AG09319 (cell line): ENCODE measurements around the gene C17orf50.

Experiments used
- DNase-seq: peaks from one replicate; pipeline ENCODE4 v3.0.0-alpha.2; 2010; ENCODE audit warnings: low read depth; ENCODE audit errors: extremely low read depth
- TF ChIP-seq, protein P1 (sequence below): IDR thresholded peaks from 2 replicates; pipeline ENCODE4 v1.5.1; 2011; ENCODE audit warnings: low read depth, mild to moderate bottlenecking, inconsistent platforms, low read length, moderate library complexity

The C17orf50 gene

DNA sequence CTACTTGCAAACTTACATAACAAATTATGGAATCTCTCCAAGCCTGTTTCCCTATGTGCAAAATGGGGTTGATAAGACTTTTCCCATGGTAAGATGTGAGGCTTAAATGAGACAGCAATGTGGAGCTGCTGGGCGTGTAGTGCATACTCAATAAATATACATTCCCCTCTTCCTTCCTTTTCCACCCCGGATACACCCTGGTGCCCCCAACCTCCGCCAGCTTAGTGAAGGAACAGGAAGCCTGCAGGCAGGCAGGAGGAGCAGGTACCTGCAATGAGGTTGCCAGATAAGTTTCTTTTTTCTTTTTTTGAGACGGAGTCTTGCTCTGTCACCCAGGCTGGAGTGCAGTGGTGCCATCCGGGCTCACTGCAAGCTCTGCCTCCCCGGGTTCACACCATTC lies 14.9 kb downstream of the C17orf50 start:
- DNase-seq = no peak
- TF ChIP-seq, protein P1, sequence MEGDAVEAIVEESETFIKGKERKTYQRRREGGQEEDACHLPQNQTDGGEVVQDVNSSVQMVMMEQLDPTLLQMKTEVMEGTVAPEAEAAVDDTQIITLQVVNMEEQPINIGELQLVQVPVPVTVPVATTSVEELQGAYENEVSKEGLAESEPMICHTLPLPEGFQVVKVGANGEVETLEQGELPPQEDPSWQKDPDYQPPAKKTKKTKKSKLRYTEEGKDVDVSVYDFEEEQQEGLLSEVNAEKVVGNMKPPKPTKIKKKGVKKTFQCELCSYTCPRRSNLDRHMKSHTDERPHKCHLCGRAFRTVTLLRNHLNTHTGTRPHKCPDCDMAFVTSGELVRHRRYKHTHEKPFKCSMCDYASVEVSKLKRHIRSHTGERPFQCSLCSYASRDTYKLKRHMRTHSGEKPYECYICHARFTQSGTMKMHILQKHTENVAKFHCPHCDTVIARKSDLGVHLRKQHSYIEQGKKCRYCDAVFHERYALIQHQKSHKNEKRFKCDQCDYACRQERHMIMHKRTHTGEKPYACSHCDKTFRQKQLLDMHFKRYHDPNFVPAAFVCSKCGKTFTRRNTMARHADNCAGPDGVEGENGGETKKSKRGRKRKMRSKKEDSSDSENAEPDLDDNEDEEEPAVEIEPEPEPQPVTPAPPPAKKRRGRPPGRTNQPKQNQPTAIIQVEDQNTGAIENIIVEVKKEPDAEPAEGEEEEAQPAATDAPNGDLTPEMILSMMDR = no peak

DNA sequence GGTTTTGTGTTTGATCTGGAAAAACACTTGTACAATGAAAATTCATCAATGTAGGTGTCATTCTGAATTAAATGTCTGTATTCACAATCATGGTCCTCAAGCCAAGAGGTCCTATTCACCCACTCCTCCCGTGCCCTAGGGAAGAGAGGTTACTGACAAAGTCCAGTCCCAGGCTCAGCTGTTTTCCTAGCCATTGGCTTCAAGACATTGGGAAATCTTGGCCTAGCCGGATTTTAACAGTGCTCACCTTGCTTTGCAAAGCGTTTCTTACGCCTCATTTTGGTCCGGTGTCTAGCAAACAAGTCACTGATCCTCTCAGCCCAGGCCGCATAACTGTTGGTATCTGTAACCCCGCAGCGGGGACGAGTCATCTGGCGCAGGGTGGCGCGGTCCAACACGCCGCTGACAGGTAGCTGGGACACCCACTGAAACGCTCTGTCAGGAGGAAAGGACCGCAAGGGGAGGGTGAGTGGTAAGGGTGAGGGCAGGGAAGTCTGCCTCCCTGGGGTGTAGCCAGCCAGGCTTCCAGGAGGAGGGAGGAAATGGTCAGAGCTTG lies 18.0 kb downstream of the C17orf50 start:
- TF ChIP-seq, protein P1 = no peak
- no peak for DNase-seq

DNA sequence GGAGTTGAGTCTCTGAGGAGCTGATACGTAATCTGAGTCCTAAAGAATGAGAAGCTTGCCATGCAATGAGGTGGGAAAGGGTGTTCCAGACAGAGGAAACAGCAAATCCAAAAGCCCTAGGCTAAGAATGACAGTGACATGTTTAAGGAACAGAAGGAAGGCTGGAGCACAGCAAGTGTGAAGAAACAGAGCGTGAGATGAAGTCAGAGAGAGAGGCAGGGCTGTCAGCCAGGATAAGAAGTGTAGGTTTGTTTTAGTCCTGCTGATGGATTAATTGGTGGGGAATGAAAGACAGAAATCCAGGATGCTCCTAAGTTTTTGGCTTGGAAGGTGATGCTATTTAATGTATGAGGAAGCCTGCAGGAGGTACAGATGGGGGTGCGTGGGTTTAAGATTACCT lies 20.3 kb downstream of the C17orf50 start:
- no peak for DNase-seq

DNA sequence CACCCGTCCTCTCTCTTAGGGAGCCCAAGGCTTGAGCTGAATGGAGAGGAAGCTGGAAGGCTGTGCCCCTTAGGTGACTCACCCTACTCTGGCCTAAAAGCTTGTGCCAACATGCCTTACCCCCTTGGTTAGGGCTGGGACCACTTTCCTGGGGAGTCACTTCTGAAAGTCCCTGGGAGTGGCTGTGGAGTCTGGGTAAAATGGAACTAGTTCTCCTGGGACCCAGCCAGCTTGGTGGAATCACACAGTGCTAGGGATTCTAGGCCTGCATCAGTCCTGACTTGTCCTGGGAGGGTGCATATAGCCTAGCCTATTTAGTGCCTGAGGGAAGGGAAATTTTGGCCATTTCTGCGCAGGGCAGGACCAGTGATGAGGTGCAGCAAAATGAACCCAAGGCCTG lies 24.2 kb downstream of the C17orf50 start:
- TF ChIP-seq, protein P1 = no peak
- DNase-seq = no peak

More for the DNA sequence above, 20.3 kb downstream of the C17orf50 start:
- TF ChIP-seq, protein P1 = no peak

DNA sequence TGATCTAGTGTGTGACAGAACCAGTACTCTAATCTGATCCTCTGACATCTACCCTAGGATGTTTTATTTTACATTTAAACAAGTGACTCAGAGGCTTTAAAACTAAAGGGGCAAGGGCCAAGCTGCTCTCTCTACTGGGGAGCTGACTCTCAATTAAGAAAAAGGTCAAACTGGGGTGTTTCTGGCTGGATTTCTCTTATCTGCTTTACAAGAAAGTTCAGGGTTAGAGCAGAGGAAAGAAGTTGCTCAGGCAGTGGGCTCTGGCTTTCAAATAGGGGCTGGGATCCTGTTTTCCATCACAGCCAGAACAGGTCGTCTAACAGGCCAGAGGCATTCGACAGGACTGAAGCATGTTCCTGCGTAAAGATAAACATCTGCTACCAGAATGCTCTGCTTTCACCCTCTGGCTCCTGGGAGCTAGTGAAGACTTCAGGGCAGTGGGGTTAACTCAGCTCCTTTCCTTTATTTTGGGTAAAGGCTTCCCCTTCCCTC lies 26.3 kb downstream of the C17orf50 start:
- DNase-seq = no peak
- TF ChIP-seq, protein P1 = no peak

DNA sequence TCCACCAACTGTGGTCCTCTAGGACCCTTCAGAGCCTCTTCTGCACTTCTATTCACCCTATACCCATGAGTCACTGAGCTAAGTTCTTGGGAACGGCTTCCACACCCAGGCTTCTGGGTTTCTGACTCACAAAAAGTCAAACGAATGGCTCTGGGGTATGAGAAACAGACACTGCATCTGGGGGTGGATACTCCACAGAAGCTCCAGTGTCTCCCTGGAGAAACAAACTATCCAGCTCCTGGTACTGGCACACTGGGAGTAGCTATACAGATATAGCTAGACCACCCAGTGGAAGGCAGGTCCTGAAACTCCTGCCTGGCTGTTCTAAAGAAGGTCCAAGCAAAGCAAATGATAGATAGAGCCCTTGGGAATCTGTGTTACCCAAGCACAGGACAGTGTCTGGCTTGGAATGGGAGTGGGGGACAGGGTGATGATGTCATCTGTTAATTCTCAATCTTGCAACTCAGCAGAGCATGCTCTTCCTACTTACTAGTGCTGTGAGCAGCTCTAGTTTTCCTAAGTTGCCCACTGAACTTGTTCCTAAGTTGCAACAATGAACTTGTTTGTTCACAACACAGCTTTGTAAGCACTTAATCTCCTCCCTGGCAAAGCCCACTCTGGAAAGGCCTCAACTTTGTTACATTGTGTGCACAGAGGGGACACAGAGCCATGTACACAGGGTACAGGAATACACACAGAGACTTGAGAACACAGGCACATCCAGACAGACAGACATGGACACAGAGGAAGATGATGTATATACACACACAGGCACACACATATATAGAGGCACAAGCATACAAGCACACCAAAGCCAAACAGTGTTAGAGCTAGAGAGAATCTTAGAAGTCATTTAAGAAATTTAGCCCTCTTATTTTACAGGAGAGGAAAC lies 28.0 kb downstream of the C17orf50 start:
- TF ChIP-seq, protein P1 = no peak
- DNase-seq = no peak

DNA sequence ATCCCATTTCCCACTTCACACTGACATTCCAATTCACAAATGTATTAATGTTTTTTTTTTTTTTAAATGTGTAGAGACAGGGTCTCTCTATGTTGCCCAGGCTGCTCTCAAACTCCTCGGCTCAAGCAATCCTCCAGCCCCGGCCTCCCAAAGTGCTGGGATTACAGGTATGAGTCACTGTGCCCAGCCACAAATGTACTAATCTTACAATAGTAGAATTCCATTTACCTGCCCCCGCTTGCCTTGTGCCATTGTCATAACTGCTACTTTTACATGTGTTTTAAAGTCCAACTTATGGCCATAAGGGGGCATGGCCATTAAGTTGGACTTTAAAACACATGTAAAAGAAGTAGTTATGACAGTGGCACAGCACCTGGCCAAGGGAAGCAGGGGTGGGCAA lies 30.2 kb downstream of the C17orf50 start:
- no peak for DNase-seq
- TF ChIP-seq, protein P1 = no peak
